Natural killer cell (primary cell): ENCODE data around the gene SPTBN4. TPM values are rescaled to one million over a fixed set of nuclear protein-coding genes. Genes with fewer than 3 reads are reported as not detected.

Experiments
- ATAC-seq, 3 donors: fragments of 150-1000 bp in 2 of 3; fragments of 200-7000 bp in 1 of 3; cut with Tn5 transposase; 1 replicate in 1 of 3; 2 replicates in 2 of 3; pipeline ENCODE4 v1.10.0; 2021; ENCODE audit warnings: mild to moderate bottlenecking in 2 of 3, moderate library complexity in 2 of 3
- DNase-seq, 2 donors: peaks; one replicate each; pipeline versions ENCODE4 v3.0.0 to v3.0.0-alpha.2; 2013 to 2021; ENCODE audit warnings: mixed read lengths in 1 of 2
- H3K27ac ChIP-seq: one replicate; pipeline ENCODE4 v1.5.1; 2013; ENCODE audit warnings: mild to moderate bottlenecking, low read length
- H3K27me3 ChIP-seq: one replicate; pipeline ENCODE4 v1.6.1; 2013; ENCODE audit warnings: low read length; ENCODE audit not compliant: control insufficient read depth, insufficient read depth
- H3K36me3 ChIP-seq: one replicate; pipeline ENCODE4 v1.6.1; 2013; ENCODE audit warnings: low read length; ENCODE audit not compliant: control insufficient read depth, insufficient read depth
- H3K4me1 ChIP-seq: one replicate; pipeline ENCODE4 v1.6.1; 2013; ENCODE audit warnings: low read length; ENCODE audit not compliant: control insufficient read depth, insufficient read depth
- H3K4me3 ChIP-seq: one replicate; pipeline ENCODE4 v1.5.1; 2013; ENCODE audit warnings: low read length
- H3K9me3 ChIP-seq: one replicate; pipeline ENCODE4 v1.6.1; 2013; ENCODE audit warnings: low read length; ENCODE audit not compliant: control insufficient read depth, insufficient read depth
- H3K27ac Mint-ChIP-seq, 2 donors: one replicate each; pipeline ENCODE4 v1.8.0; 2022; ENCODE audit warnings: mild to moderate bottlenecking in 2 of 2, mixed read lengths in 2 of 2, moderate library complexity in 1 of 2
- H3K27me3 Mint-ChIP-seq, 2 donors: one replicate each; pipeline ENCODE4 v1.8.0; 2022; ENCODE audit warnings: low read depth in 2 of 2, mixed read lengths in 2 of 2
- H3K36me3 Mint-ChIP-seq: one replicate; pipeline ENCODE4 v1.8.0; 2022; ENCODE audit warnings: mixed read lengths
- H3K4me1 Mint-ChIP-seq, 2 donors: one replicate each; pipeline ENCODE4 v1.8.0; 2022; ENCODE audit warnings: mixed read lengths in 2 of 2
- H3K4me3 Mint-ChIP-seq: one replicate; pipeline ENCODE4 v1.8.0; 2022; ENCODE audit warnings: mild to moderate bottlenecking, moderate library complexity, mixed read lengths
- H3K9me3 Mint-ChIP-seq, 2 donors: one replicate each; pipeline ENCODE4 v1.8.0; 2022; ENCODE audit warnings: mixed read lengths in 2 of 2
- CTCF ChIP-seq: fragments of 200-600 bp; IDR thresholded peaks from one replicate; pipeline ENCODE4 v1.8.0; 2022; ENCODE audit warnings: antibody characterized with exemption
- WGBS: methylation state at CpG from one replicate; pipeline ENCODE4 v1.1.7; 2013; ENCODE audit warnings: missing lambda C conversion rate; ENCODE audit not compliant: insufficient coverage; 5-methylcytosine and 5-hydroxymethylcytosine counted together
- intact Hi-C: fragments of 100-400 bp; cut with micrococcal nuclease; formaldehyde crosslinking; loops from one replicate; pipeline ENCODE4 v1.14.2; 2022
- total RNA-seq, 4 donors: library from RNA; stranded (reverse); fragments of 120-200 nt in 1 of 4; gene quantifications; one replicate each; pipeline versions ENCODE4 v1.2.3 to v1.2.4, GENCODE V29; 2013 to 2022

The SPTBN4 gene
- total RNA-seq, 3 donors from 2014 or later (not counting 1 experiment from before 2014, with no cell fraction given): 0.16 to 0.63 (median 0.31) TPM

DNA sequence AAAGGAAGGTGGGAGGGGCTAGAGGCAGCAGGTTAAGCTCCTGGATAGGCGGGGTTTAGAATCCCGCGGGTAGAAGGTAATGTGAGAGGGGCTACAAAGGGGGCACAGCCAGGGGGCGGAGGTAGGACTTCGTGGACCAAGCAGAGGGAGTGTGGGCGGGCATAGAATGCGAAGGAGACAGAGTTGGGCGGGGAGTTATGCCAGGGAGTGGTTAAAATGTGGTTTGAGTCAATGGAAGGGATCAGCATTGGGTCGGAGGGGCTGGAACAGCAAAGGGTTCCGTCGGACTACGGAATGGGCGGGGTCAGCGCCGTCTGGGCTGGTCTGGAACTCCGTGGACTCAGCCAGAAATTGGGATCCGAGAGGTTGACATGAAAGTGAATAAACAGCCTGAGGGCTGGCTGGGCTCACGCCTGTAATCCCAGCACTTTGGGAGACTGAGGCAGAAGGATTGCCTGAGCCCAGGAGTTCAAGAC lies 137.4 kb downstream of the SPTBN4 start:
- Histone ChIP-seq H3K27me3 (peaks cover 31% of the 10 kb centered on the region), H3K9me3 (no peaks in the 10 kb centered on the region), H3K4me1 (peaks cover 73% of the 10 kb centered on the region), H3K27ac (no peak overlapping the region), H3K4me3 (peak overlapping the region; percentile 7), H3K36me3 (no peaks in the 10 kb centered on the region)
- Mint-ChIP-seq H3K36me3 (no peaks in the 10 kb centered on the region), H3K4me3 (peak overlapping the region; percentile 89), H3K4me1 (peaks cover 44 to 71% of the 10 kb centered on the region in 2 donors), H3K9me3 (no peaks in the 10 kb centered on the region), H3K27ac (peak overlapping the region; percentile 75 to 87), H3K27me3 (peaks cover 8 to 32% of the 10 kb centered on the region in 2 donors)
- intact Hi-C loops: loop anchor here (2.0 to 10.0 kb wide), 3 partner anchors 33 to 941 kb away; no protein-coding TSS in a partner anchor
- ATAC-seq: no peak
- WGBS: 7% methylated on average over 18 of the region's 18 CpGs
- no peak for DNase-seq
- no peak for TF ChIP-seq CTCF

DNA sequence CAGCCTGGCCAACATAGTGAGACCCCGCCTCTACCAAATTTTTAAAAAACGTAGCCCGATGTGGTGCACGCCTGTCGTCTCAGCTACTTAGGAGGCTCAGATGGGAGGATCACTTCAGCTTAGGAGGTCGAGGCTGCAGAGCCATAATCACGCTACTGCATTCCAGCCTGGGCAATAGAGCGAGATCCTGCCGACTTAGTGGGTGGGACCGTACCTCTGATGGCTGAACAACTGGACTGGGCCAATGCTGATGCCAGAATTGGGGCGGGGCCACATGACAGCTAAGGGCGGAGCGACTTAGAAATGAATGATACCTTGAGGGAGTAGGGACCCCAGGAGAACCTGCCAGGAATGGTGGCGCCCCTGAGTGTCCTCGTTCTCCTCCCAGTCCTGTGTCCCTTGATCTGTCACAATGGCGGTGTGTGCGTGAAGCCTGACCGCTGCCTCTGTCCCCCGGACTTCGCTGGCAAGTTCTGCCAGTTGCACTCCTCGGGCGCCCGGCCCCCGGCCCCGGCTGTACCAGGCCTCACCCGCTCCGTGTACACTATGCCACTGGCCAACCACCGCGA lies 137.9 kb downstream of the SPTBN4 start:
- intact Hi-C loops: loop anchor here (2.0 to 10.0 kb wide), 3 partner anchors 34 to 940 kb away; no protein-coding TSS in a partner anchor
- WGBS: 24% methylated on average over 29 of the region's 29 CpGs
- H3K4me1 Mint-ChIP-seq: peaks cover 42 to 71% of the 10 kb centered on the region in 2 donors
- H3K9me3 ChIP-seq: no peaks in the 10 kb centered on the region
- H3K36me3 Mint-ChIP-seq: no peaks in the 10 kb centered on the region
- no peaks in the 10 kb centered on the region for H3K9me3 Mint-ChIP-seq
- no peaks in the 10 kb centered on the region for H3K36me3 ChIP-seq
- peaks cover 26% of the 10 kb centered on the region for H3K27me3 ChIP-seq
- H3K4me1 ChIP-seq: peaks cover 73% of the 10 kb centered on the region
- peaks cover 3 to 27% of the 10 kb centered on the region in 2 donors for H3K27me3 Mint-ChIP-seq
- no peak for TF ChIP-seq CTCF
- H3K27ac Mint-ChIP-seq: peak overlapping the region; percentile 75 to 87
- H3K4me3 ChIP-seq: peak overlapping the region; percentile 44
- DNase-seq: peak in 1 of 2 donors; percentile 52
- H3K4me3 Mint-ChIP-seq: peak overlapping the region; percentile 88
- no peak for ATAC-seq
- H3K27ac ChIP-seq: peak overlapping the region; percentile 71

- peak overlapping the region; percentile 75 to 87 for H3K27ac Mint-ChIP-seq
- peaks cover 46 to 74% of the 10 kb centered on the region in 2 donors for H3K4me1 Mint-ChIP-seq
- WGBS: under 1% methylated on average over 71 of the region's 71 CpGs
- no peaks in the 10 kb centered on the region for H3K36me3 Mint-ChIP-seq
- peaks cover 19% of the 10 kb centered on the region for H3K27me3 ChIP-seq
- H3K27me3 Mint-ChIP-seq: peaks cover 0 to 26% of the 10 kb centered on the region in 2 donors
- no peaks in the 10 kb centered on the region for H3K36me3 ChIP-seq
- peak overlapping the region; percentile 71 for H3K27ac ChIP-seq
- intact Hi-C loops: loop anchor here (2.0 to 10.0 kb wide), 3 partner anchors 35 to 939 kb away; no protein-coding TSS in a partner anchor
- peak; percentile 38 to 72 (median 56) for ATAC-seq
- no peaks in the 10 kb centered on the region for H3K9me3 Mint-ChIP-seq
- TF ChIP-seq CTCF: no peak
- DNase-seq: peak; percentile 66 to 90
- H3K4me1 ChIP-seq: peaks cover 73% of the 10 kb centered on the region
- peak overlapping the region; percentile 44 for H3K4me3 ChIP-seq
- H3K4me3 Mint-ChIP-seq: peak overlapping the region; percentile 92
- no peaks in the 10 kb centered on the region for H3K9me3 ChIP-seq
Observed at GRCh38 chr19:40605216-40605971, 138.6 kb downstream of the SPTBN4 start.
